GM12801 (cell line): Measurements from ENCODE around the gene SOCS6.

Experiments
- CTCF ChIP-seq: IDR thresholded peaks from one replicate; pipeline ENCODE4 v1.5.1; 2011; ENCODE audit warnings: control low read depth; ENCODE audit not compliant: insufficient read length; ENCODE audit errors: extremely low read depth

The SOCS6 gene

GRCh38 chr18:70329071-70329470 is 40.2 kb downstream of the SOCS6 start:
- no peak for TF ChIP-seq CTCF

- no peak for TF ChIP-seq CTCF
These were observed 42.0 kb downstream of the SOCS6 start for GRCh38 chr18:70330887-70331286.

- TF ChIP-seq CTCF, result no peak
These were observed 42.7 kb downstream of the SOCS6 start for GRCh38 chr18:70331456-70332097.

- no peak for TF ChIP-seq CTCF
These were observed 43.8 kb downstream of the SOCS6 start for GRCh38 chr18:70332694-70333093.

- TF ChIP-seq CTCF, result no peak
These were observed 44.5 kb downstream of the SOCS6 start for GRCh38 chr18:70333316-70333715.

- no peak for TF ChIP-seq CTCF
These were observed 44.9 kb downstream of the SOCS6 start for GRCh38 chr18:70333757-70334156.

- TF ChIP-seq CTCF, result no peak
These were observed 45.4 kb downstream of the SOCS6 start for GRCh38 chr18:70334264-70334663.

GRCh38 chr18:70334728-70335329 is 46.0 kb downstream of the SOCS6 start:
- TF ChIP-seq CTCF, result no peak
